ENCODE results near the gene TNFAIP8L1.

Gene TNFAIP8L1

DNA sequence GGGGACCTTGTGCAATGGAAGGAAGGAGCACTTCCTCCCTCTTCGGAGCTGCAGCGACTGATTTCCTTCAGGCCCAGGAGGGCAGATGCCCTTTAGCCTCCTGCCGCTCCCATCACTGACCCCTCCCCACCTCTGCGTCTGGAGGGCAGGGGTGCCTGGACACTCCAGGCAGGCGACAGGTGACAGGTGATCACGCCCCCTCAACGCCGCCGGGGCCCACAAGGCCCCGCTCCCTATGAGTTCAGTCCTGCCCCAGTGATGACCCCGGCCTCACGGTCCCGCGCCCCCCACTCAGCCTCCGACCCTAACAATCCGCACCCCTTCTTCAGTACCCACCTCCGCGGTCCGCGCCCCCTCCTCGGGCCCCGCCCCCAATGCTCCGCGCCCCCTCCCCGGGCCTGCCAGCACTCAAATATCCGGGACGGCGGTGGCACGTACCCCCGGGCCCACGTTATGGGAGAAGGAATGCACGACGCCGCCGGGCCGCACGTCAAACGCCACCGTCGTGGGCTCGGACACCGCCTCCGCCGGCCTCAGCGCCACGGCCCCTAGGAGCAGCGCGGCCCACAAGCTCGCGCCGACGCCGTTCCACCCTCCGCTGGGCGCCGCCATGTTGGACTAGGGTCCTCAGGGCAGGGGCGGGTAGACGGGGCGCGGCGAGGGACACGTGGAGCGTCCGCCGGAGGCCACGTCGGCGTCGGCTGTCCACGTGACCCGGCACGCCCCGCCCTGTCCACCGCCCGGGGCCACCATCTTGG lies 30.6 kb downstream of the TNFAIP8L1 start, which contains the start of gene MYDGF:
TSS of gene MYDGF (minus strand) at position 620 of the 758 bp plus-strand sequence. CDS start at position 612, 8 bp downstream.
- Histone ChIP-seq H3K4me3 (ENCODE audit: low read depth, low read length, poor library complexity, severe bottlenecking) (peak within 1 kb of the TSS; percentile 95), H3K79me2 (ENCODE audit: insufficient read depth, low read length) (no peaks in the 10 kb centered on the region), H3K9me2 (ENCODE audit: low read depth, low read length) (no peaks in the 10 kb centered on the region), H3F3A (ENCODE audit: insufficient read depth, low read length) (no peaks in the 10 kb centered on the region), H3K27ac (ENCODE audit: low read depth, low read length, poor library complexity, severe bottlenecking) (peak within 1 kb of the TSS; percentile 38), H3K9me3 (ENCODE audit: low read length) (no peaks in the 10 kb centered on the region), H3K27me3 (ENCODE audit: insufficient read depth, low read length) (no peaks in the 10 kb centered on the region), H3K4me1 (ENCODE audit: insufficient read depth, low read length, severe bottlenecking) (peaks cover 7% of the 10 kb centered on the region), H3K9ac (ENCODE audit: low read length) (peak within 1 kb of the TSS; percentile 89), H3K4me2 (ENCODE audit: low read length) (peak within 1 kb of the TSS; percentile 84), H2AFZ (ENCODE audit: low read length) (no peak within 1 kb of the TSS), H3K36me3 (ENCODE audit: insufficient read depth, low read length) (peaks cover 27% of the 10 kb centered on the region), H4K20me1 (ENCODE audit: insufficient read depth, low read length) (no peaks in the 10 kb centered on the region)
- no peak for TF ChIP-seq EZH2 (IDR thresholded peaks at IDR 0.05; ENCODE audit: borderline replicate concordance, low read length)
- TF ChIP-seq, protein P1, sequence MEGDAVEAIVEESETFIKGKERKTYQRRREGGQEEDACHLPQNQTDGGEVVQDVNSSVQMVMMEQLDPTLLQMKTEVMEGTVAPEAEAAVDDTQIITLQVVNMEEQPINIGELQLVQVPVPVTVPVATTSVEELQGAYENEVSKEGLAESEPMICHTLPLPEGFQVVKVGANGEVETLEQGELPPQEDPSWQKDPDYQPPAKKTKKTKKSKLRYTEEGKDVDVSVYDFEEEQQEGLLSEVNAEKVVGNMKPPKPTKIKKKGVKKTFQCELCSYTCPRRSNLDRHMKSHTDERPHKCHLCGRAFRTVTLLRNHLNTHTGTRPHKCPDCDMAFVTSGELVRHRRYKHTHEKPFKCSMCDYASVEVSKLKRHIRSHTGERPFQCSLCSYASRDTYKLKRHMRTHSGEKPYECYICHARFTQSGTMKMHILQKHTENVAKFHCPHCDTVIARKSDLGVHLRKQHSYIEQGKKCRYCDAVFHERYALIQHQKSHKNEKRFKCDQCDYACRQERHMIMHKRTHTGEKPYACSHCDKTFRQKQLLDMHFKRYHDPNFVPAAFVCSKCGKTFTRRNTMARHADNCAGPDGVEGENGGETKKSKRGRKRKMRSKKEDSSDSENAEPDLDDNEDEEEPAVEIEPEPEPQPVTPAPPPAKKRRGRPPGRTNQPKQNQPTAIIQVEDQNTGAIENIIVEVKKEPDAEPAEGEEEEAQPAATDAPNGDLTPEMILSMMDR (IDR thresholded peaks at IDR 0.05; ENCODE audit: low read length): no peak

DNA sequence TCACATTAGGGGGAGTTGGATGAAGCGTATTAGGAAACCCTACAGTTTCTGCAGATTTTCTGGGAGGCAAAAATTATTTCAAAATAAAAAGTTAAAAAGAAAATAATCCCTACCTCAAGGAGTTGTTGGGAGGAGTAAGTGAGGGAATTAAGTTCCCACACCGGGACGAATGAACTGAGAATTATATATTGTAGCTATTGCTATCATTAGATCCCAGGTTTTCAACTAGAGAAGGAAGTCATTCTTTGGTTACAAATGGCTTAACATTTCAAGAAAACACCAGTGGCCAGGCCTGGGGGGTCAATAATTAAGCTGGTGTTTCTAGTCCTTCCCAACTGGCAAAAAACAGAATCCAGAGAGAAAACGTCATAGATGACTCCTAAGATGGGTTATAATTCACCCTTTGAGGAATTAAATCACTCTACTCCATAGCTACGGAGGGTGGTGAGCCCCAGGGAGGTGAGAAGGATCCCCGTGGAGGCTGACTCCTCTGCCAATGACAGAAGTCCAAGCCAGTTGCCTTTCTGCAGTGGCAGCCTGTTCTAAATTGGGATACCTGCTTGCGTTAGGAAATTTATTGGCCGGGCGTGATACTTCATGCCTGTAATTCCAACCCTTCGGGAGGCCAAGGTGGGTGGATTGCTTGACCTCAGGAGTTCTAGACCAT lies 32.0 kb downstream of the TNFAIP8L1 start:
- Histone ChIP-seq H4K20me1 (ENCODE audit: insufficient read depth, low read length) (no peaks in the 10 kb centered on the region), H3K27ac (ENCODE audit: low read depth, low read length, poor library complexity, severe bottlenecking) (no peak overlapping the region), H3K9me2 (ENCODE audit: low read depth, low read length) (no peaks in the 10 kb centered on the region), H3K9ac (ENCODE audit: low read length) (no peak overlapping the region), H3K4me2 (ENCODE audit: low read length) (no peak overlapping the region; the same call in 1 of the 2 replicates), H3K36me3 (ENCODE audit: insufficient read depth, low read length) (peaks cover 17% of the 10 kb centered on the region), H3K9me3 (ENCODE audit: low read length) (no peaks in the 10 kb centered on the region), H3K27me3 (ENCODE audit: insufficient read depth, low read length) (no peaks in the 10 kb centered on the region), H3K4me1 (ENCODE audit: insufficient read depth, low read length, severe bottlenecking) (peaks cover 7% of the 10 kb centered on the region), H3K79me2 (ENCODE audit: insufficient read depth, low read length) (no peaks in the 10 kb centered on the region), H2AFZ (ENCODE audit: low read length) (no peak overlapping the region), H3K4me3 (ENCODE audit: low read depth, low read length, poor library complexity, severe bottlenecking) (no peak overlapping the region), H3F3A (ENCODE audit: insufficient read depth, low read length) (no peaks in the 10 kb centered on the region)
- TF ChIP-seq, protein P1 (IDR thresholded peaks at IDR 0.05; ENCODE audit: low read length): no peak
- no peak for TF ChIP-seq EZH2 (IDR thresholded peaks at IDR 0.05; ENCODE audit: borderline replicate concordance, low read length)

DNA sequence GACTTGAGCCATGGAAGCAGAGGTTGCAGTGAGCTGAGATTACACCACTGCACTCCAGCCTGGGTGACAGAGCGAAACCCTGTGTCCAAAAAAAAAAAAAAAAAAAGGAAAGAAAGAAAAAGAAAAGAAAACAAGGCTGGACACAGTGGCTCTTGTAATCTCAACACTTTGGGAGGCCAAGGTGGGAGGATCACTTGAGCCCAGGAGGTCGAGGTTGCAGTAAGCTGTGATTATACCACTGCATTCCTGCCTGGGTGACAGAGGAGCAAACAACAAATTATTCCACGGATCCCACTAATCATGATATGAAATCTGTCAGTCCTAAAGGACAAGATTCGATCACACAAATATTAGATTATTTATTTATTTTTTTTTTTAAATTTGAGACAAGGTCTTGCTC lies 33.9 kb downstream of the TNFAIP8L1 start:
- H3K27ac ChIP-seq (ENCODE audit: low read depth, low read length, poor library complexity, severe bottlenecking): no peak overlapping the region
- H3K27me3 ChIP-seq (ENCODE audit: insufficient read depth, low read length): no peaks in the 10 kb centered on the region
- no peak for TF ChIP-seq EZH2 (IDR thresholded peaks at IDR 0.05; ENCODE audit: borderline replicate concordance, low read length)
- TF ChIP-seq, protein P1 (IDR thresholded peaks at IDR 0.05; ENCODE audit: low read length): no peak

More for the DNA sequence above, 33.9 kb downstream of the TNFAIP8L1 start:
- H3K9me3 ChIP-seq (ENCODE audit: low read length): no peaks in the 10 kb centered on the region
- peaks cover 7% of the 10 kb centered on the region for H3K4me1 ChIP-seq (ENCODE audit: insufficient read depth, low read length, severe bottlenecking)
- no peak overlapping the region for H2AFZ ChIP-seq (ENCODE audit: low read length)
- H3K9ac ChIP-seq (ENCODE audit: low read length): no peak overlapping the region
- H3K79me2 ChIP-seq (ENCODE audit: insufficient read depth, low read length): no peaks in the 10 kb centered on the region
- H3K36me3 ChIP-seq (ENCODE audit: insufficient read depth, low read length): peaks cover 8% of the 10 kb centered on the region; the same call in 1 of the 2 replicates
- no peak overlapping the region for H3K4me2 ChIP-seq (ENCODE audit: low read length)
- H3F3A ChIP-seq (ENCODE audit: insufficient read depth, low read length): no peaks in the 10 kb centered on the region
- H4K20me1 ChIP-seq (ENCODE audit: insufficient read depth, low read length): no peaks in the 10 kb centered on the region
- no peaks in the 10 kb centered on the region for H3K9me2 ChIP-seq (ENCODE audit: low read depth, low read length)
- H3K4me3 ChIP-seq (ENCODE audit: low read depth, low read length, poor library complexity, severe bottlenecking): no peak overlapping the region

Data from OCI-LY1 (cell line).